Activated T-helper 1 cell treated with anti-CD3 and anti-CD28 coated beads, Interleukin-2, amount 50 U/mL, for 16 hours (primary cell): Measurements from ENCODE around the gene PTRH1.
"Not testable (repeated sequence)": the region's sequence is repeated elsewhere in the genome, so short reads cannot be mapped to it uniquely, and the experiment has no call there.

Experiments
- DNase-seq, 2 donors: peaks; one replicate each; pipeline ENCODE4 v3.0.0-alpha.2; 2020; ENCODE audit warnings: low read depth in 1 of 2, low spot score in 1 of 2

The PTRH1 gene, protein sequence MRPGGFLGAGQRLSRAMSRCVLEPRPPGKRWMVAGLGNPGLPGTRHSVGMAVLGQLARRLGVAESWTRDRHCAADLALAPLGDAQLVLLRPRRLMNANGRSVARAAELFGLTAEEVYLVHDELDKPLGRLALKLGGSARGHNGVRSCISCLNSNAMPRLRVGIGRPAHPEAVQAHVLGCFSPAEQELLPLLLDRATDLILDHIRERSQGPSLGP

DNA sequence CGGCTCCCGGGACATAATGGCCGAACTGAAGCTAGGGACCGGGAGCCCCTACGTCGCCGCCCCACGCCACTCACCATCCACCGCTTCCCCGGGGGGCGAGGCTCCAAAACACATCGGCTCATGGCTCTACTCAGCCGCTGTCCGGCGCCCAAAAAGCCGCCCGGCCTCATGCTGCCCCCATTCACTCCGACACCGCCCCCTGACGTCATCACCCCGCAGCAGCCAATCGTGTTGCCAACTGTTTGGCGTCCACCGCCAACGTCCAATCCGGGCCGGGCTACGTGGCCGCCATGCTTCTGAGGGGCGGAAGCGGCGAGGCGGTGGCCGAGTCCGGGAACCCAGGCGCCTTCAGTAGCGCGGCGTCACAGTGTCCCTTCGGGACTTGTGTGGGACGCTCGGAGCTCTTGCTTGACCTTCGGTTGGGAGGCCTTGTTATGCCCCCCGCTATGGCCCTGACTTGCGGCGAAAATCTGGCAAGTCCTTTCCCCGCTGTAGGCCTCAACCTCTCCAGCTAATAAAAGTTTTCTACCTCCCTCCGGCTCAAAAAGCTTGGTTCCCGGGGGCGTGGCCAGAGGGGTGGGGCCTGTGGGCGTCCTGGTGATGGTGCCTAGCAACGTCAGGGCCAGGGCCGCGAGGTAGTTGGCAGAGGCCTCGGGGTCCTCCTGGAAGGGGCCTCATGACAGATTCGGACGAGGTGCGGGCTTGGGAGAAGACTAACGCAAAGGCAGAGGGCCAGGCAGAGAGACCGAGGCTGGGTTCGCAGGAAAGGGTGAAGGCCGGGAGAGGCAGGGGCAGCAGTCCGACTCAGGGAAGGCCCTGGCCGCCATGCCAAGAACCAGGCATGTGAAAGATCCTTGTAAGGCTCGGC is at the start of gene PTRH1, which contains the start of gene TTC16:
Gene PTRH1, minus strand, starts transcription at position 194 of the 868 bp plus-strand sequence. Its CDS starts 24 bp downstream, at position 170.
Gene TTC16, plus strand, starts transcription at position 610 of the 868 bp plus-strand sequence. Its CDS starts 67 bp downstream, at position 677.
- peak; percentile 95 to 96 for DNase-seq

DNA sequence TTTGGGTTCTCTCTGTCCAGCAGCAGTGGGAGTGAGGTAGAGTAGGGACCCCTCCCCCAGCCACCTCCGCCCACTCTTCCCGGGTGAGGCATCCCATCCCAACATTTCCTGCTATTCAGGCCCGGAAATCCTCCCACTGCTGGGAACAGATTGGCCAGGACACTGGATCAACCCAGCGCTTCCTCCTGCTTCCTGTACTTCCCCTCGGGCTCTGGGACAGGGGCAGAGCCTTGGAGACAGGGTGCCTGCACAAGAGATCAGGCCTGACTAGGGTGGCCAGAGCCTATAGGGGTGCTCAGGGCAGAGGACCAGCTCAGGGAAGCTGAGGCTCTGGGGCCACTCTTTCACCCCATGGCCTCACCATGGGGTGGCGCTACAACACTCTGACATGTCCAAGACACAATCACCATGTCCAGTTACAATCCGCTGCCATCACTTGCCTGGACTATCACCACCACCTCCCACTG is 48.5 kb upstream of the PTRH1 start:
- DNase-seq: no peak

DNA sequence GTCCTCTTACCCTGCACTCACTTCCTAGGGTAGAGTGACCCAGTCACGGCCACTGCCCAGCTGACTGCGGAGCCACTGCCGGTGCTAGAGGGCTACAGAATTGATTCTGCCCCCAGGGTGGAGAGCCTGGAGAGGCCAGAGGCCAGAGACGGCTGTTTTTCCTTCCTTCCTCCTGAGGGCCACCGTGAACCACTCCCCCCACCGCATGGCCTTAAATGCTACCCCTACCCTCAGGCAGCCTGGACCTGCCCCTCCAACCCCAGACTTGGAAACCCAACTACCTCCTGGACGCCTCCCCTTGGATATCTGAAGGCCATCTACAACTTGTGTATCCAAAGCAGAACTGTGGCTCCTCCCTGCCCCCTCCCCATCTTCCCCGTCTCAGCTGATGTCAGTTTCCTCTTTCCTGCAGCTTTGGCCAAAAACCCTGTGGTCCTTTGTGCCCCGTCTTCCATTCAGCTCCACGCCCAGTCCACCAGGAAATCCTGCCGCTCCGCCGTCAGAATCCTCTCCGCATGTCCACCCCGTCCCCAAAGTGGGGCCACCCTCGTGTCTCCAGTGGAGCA is 46.7 kb upstream of the PTRH1 start:
- DNase-seq: no peak

DNA sequence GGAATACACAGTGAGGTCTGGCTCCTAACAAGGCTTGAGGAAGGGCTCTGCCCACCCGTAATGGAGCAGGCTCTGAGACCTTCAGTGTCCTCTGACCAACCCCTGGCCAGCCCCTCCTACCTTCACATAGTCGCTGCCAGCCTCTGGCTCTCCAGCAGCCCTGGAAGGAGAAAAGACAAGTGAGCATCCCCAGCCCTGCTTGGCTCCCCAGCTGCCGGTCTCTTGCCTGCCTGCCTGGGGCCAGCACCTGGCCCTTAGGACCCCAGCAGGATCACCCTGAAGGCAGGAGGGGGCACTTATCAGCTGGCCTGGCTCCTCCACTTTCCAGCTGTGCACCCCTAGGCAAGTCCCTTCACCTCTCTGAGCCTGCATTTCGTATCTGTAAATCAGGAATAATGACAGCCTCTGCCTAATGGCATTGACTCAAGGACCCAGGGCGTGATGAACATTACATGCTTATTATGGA is 46.1 kb upstream of the PTRH1 start:
- no peak for DNase-seq

DNA sequence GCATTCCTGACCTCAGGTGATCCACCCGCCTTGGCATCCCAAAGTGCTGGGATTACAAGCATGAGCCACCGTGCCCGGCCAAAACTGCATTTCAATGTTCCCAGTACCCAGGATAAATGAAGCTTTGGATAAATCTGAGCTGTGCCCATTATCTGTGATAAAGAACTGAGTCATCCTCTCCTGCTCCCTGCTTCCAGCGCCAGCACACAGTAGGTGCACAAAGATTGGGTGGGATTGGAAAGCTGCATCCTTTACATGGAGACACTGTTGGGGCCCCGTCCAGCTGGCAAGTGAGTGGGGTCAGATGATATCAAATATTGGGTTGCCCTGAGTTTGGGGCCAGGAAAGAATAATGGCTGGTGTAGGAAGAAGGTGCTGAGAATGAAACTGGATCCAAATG is 45.6 kb upstream of the PTRH1 start:
- no peak for DNase-seq

DNA sequence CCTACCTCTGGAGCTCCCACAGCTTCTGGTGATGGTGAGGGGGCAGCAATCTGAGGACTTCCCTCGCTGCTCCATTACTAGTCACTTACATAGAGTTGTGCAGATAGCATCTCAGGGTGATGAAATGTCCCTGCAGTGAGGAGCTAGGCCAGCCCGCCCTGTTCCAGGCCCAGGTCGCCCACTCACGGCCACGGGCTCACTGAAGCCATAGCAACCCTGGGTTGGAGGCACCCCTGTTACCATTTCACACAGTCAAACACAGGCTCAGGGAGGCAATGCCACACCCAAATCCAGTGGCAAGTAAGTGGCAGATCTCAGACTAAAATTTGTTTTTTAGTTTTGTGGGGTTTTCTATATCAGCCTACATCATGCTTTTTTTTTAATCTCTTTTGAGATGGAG is 43.4 kb upstream of the PTRH1 start:
- DNase-seq: no peak

DNA sequence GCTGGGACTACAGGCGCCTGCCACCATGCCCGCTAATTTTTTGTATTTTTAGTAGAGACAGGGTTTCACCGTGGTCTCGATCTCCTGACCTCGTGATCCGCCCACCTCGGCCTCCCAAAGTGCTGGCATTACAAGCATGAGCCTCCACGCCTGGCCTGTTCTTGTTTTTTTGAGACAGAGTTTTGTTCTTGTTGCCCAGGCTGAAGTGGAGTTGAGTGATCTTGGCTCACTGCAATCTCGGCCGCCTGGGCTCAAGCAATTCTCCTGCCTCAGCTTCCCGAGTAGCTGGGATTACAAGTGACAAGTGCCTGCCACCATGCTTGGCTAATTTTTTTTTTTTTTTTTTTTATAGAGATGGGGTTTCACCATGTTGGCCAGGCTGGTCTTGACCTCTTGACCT is 41.3 kb upstream of the PTRH1 start:
- DNase-seq: not testable (repeated sequence)

DNA sequence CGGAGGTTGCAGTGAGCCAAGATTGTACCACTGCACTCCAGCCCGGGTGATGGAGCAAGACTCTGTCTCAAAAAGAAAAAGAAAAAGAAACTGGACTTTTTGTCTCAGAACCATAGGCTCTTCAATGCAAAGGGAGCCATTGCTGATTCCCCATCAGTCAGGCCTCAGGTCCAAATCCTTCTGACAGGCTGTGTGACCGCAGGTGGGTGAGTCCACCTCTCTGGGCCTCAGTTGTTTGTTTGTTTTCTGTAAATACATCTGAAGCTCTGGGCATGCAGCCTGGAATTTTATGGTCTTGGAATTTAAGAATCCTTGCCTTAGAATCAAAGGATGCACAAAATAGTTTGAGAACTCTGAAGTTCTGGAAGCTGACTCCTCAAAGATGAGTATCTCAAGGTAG is 40.8 kb upstream of the PTRH1 start:
- DNase-seq: no peak

DNA sequence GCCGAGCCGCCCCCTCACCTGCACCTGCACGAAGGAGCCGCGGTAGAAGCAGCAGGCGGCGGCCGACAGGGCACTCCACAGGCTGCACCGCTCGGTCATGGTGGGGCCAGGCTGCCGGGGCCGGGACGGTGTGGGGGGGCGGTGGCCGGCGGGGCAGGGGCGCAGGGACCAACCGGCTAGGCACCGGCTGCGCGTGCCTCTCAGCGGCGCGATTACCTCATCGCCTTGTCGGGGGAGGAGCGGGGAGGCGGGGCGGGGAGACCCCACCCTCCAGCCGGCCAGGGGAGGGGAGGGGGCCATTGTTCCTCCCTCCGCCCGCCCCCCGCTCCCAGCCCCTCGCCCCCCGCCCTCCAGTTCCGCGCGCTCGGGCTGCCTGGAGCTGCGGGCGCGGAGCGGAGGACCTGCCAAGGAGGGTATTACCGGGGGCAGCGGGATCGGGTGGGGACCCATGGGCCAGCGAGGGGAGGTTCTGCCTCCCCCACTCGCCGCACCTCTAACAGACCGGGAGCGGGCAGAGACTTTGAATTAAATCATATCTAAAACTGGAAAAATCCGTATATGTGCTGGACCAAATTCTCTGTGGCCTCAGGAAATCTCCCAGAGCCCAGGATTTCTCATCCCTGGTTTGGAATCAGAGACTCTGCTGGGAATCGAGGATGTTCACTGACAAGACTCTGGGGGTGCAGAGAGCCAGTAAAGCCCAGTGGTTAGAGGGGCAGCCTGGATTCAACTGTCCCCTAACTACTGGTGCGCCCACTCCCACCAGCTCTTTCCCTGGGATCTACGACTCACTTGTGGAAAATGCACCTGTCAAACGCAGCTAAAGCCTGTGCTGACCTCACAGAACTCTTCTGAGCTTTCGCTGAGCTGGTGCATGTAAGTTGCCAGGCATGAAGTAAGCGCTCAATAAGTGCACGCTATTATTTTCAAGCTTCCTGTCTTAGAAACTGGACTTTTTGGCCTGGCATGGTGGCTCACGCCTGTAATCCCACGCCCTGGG is 39.9 kb upstream of the PTRH1 start:
- DNase-seq: no peak

DNA sequence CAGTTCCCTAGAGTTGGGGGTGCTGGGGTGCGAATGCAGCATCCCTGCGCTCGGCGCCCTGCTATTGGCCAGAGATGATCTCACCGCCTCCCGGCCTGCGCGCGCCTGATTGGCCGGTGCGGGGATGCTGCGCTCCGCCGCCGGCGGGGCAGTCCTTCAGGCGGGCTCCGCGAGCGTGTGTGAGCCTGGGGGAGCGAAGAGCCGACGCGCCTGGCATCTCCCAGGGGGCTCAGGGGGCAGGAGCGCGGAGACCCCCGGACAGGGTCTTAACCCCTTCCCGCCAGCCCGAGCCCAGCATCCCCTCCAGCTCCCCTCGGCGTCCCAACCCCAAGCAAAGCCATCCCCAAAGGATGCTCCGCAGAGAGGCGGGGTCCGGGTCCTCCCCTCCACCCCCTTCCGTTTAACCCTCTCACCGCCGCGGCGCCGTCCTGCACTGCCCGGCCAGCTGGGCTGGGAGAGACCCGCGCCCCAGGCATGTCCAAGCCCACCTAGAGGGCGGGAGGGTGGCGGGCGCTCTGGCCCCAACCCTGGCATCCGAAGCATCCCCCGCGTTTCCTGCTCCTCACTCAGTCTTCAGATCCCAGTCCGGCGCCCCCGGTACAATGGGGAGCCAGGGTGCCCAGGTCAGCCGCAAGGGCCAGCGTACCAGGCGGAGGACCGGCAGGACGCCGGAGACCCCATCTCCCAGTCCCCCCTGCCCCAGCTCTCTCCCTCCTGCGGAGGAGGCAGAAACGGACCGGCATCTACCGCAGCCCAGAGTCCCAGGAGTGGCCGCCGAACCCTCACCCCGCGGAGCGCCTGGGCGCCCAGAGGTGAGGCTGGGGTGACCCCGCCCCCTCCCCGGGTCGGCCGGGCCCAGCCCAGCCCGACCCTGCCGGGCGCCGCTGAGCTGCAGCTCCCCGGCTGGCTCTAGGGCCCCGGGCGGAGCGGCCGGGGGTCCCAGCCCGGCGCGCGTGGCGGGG is 38.9 kb upstream of the PTRH1 start:
- no peak for DNase-seq

DNA sequence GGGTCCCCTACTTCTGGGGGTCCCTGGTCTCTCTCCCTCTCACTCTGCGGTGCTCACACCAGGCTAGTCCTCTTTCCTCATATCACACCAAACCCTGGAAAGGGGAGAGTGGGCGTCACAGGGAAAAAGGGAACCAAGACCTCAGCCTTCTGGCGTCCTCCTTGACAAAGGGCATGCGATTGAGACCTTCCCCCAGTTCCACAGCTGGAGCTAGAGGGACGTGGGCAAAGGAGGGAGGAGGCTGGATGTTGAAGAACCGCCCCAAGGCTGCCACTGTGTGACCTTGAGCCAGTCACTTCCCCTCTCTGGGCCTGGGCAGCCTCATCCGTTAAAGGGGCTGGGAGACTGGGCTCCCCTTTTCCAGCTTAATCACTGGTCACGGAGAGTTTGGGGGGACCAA is 38.2 kb upstream of the PTRH1 start:
- no peak for DNase-seq

DNA sequence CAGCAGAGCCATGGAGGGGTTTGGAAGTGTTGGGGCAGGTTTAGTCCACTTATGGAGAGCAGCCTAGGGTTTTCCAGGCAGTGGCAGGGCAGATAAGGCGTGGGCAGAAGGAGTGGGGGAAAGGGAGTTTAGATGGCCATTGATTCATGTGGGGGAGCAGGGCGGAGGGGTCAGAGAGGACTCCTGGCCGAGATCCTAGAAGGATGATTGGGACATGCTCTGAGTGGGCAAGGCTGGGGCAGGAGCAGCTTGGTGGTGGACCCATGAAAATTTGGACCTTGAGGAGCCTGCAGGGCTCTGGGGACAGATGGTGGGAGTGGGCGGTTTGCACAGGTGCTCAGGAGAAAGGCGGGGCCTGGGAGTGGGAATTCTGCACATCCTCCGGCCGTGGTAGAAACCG is 37.7 kb upstream of the PTRH1 start:
- DNase-seq: no peak

DNA sequence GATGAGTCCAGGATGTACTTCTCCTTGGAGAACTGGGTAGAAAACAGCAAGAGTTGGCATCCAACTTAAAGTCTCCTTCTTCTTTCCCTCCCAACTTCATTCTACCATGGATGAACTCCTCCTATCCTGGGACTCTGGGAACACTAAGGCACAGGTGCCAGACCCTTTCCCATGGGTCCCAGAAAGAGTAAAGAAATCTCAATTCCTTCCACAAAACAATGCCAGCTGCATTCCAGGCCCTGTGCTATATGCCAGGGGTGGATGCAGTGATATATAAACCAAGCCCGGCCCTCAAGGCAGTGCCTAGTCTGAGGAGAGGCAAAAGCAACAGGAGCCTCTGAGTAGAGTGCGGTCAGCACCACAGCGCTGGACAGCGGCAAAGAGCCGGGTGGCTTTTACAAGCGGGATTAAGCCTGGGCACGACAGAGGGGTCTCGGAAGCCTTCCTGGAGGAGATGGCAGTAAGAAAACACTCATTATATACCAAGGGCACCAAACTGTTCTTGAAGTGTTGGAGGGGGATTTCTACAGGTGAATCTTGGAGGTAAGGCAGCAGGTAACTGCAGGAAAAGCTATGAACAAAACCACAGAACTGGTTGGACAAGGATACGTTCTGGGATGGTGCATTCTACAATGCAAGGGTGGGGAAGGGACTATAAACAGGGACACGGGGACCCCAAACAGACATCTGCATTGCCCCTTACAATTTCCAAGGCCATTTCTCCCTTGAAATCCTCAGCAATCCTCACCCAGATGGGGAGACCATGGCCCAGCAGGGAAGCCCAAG is 36.0 kb upstream of the PTRH1 start:
- no peak for DNase-seq

DNA sequence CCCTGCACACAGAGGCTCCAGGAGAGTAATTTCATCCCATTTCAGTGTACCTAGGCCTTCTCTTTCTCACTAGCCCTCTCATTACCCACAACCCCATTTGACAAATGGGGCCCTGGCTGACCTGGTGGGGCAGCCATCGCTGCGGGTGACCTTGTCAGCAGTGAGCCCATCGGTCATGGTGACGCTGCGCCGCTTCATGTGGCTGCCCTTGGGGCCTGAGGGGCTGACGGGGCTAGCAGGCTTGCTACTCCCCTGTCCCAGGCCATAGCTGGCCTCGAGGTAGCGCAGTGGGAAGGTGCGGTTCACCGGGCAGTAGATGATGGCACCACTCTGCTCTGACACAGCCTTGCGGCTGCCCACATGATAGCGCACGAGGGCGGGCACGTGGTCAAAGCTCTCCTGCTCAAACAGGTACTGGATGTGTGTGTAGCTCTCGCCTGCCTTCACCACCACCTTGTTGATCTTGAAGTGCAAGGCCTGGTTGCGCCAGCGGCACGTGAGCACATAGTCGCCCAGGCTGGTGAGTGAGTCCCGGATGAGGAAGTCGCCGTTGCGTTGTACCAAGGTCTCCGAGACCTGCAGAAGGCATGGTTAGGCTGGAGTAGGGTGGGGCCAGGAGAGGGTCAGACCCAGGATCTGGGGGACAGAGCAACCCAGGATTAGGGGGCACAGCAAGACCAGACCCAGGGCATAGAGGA is 33.8 kb upstream of the PTRH1 start:
- no peak for DNase-seq

DNA sequence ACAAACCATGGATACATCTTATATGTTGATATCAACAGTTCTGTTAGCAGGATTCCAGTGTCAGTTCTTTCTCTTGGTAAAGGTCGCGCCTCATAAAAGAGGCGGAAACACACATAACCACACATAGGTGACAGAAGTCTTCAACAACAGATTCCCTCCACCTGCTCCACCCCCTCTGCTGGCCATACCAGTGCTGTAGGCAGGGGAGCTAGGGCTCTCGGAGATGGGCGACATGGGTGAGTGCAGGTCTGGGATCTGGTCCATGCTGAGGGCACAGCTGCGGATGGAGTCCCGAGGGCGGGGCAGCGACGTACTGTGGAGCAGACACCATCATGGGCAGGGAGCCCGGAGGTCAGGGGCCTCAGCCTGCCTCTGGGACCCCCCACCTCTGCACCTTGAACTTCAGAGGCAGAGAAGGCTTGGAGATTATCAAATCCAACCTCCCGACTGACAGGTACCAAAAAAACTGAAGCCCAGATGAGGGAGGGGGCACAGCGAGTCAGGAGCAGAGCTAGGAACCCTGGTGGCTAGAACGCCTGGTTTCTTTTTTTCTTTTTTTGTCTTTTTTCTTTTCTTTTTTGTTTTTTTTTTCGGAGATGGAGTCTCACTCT is 31.6 kb upstream of the PTRH1 start:
- DNase-seq: no peak

DNA sequence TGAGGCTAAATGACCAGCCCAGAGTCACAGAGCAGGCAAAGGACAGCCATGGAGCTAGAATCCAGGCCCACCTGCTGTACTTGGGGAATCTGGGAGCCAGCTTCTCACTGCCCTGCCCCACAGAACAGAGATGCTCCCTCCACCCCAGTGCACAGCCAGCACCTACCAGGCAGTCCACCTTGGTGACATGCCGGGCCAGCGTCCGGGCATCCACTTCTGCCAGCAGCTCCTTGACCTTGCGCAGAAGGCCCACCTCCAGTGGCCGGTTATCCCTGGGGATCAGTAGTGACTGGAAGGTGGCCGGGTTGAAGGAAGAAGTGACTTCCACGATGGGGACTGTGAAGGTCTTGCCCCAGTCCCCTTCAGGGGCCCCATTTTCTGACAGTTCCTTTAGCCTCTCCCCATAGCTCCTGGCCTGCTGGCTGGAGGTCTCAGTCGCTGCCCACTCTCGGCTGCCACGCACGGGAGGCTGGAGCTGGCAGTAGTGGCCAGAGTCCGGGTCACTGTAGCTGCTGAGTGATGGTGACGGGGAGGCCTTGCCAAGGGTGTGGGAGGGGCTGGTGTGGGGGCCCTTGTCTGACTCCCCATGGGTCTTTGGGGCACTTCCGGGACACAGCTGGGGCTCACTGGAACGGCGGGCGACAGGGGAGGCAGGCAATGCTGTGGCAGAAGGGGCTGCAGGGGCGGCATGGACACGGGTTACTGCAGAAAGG is 29.1 kb upstream of the PTRH1 start:
- DNase-seq: no peak

DNA sequence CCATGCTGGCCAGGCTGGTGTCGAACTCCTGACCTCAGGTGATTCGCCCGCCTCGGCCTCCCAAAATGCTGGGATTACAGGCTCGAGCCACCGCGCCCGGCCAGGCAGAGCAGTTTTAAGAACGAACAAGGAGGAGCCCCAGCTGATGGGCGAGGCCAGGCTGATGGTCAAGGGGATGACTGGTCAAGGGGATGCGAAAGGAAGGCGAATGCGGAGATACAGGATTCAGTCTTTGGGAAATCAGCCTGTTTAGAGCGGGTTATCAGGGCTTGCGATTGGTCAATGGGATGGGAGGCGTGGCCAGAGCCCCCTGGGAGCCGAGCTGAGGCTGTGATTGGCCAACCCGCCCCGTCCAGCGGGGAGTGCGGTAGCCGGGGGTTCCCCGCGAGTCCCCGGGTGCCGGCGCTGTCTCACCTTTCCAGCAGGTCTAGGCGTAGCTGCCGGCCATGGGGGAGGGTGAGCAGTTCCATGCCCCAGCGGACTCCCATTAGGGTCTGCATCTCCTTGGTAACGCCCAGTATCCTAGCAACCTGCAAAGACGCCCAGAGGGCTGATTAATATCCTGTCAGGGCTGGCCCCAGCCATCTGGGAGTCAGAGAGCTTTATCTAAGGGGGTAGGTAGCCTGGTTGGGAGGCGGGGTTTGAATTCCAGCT is 27.1 kb upstream of the PTRH1 start:
- DNase-seq: no peak
